Esophagus mucosa (tissue), 1 donor: ENCODE measurements around the gene PHLPP1. TPM values are rescaled to one million over a fixed set of nuclear protein-coding genes. Genes with fewer than 3 reads are reported as not detected.
A peak's percentile ranks its signal among the peaks of the same experiment; 100 is the strongest.
"Not testable (repeated sequence)": the region's sequence is repeated elsewhere in the genome, so short reads cannot be mapped to it uniquely, and the experiment has no call there.

Experiments
- ATAC-seq: fragments of 200-7000 bp; cut with Tn5 transposase; one replicate; pipeline ENCODE4 v1.9.1; 2020
- total RNA-seq: library from RNA; stranded (reverse); gene quantifications from one replicate; pipeline ENCODE4 v1.2.4, GENCODE V29; 2023
- donor health status: DM: yes; HTN: yes; CAD: no.

The PHLPP1 gene
- total RNA-seq = 17.7 TPM

GRCh38 chr18:62715436-62715758 lies at the start of gene PHLPP1:
PHLPP1 (plus strand) TSS chr18:62715541; CDS start chr18:62715684, 143 bp downstream.
- no peak for ATAC-seq

GRCh38 chr18:62669225-62669624 lies 46.1 kb upstream of the PHLPP1 start:
- ATAC-seq = no peak

- no peak for ATAC-seq
Observed at GRCh38 chr18:62670573-62670972, 44.8 kb upstream of the PHLPP1 start.

- no peak for ATAC-seq
Observed at GRCh38 chr18:62672600-62672999, 42.7 kb upstream of the PHLPP1 start.

DNA sequence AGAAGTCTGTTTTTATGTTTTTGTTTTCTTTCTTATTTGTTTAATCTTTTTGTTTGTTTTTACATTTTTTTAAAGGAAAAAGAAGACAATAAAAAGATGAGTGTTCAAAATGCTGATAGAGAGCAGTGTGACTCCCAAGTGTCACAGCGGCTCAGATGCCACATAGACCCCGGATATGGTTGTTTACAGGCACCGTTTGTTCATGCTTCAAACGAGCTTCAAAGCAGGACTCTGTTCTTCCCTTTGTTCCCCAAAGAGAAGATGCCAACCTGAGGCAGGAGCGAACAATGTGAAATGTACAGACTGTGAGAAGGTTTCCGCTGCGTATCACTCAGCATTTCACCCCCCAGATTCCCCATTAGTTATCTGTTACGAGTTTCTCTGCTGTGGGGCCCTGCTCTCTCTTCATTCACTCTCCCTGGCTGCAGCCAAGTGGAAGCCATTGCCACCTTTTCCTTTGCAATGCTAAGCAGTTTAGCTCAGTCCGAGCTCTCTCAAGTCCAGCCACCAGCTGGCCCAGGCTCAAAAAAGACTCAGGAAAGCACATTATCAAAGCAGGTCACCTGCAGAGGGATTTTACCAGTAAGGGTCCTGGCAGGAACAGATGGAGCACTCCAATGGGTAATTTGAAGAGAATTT lies 36.4 kb upstream of the PHLPP1 start:
- ATAC-seq = no peak

- no peak for ATAC-seq
Observed at GRCh38 chr18:62682371-62682770, 33.0 kb upstream of the PHLPP1 start.

GRCh38 chr18:62683935-62684334 lies 31.4 kb upstream of the PHLPP1 start:
- ATAC-seq = no peak

- ATAC-seq = no peak
Observed at GRCh38 chr18:62688743-62689317, 26.5 kb upstream of the PHLPP1 start.

GRCh38 chr18:62690236-62690815 lies 25.0 kb upstream of the PHLPP1 start:
- no peak for ATAC-seq

DNA sequence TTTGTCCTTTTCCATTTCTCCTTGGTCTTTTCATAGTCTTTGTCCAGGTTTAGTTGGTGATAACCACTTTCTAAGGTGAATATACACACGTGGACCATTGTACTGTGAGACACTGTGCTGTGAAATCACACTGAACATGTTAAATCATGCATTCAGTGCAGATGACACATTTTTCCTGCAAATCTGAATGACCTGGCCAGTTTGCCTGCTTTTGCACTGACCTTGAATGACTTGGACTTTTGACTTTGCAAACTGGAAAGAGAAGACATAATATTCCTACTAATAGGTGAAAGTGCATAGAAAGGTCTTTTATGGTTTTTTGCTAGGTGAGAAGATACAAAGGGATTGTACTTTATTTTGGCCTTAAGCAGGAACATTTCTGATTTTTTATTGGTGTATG lies 21.7 kb upstream of the PHLPP1 start:
- peak; percentile 37 for ATAC-seq

GRCh38 chr18:62697636-62698035 lies 17.7 kb upstream of the PHLPP1 start:
- ATAC-seq = no peak

GRCh38 chr18:62702259-62702658 lies 13.1 kb upstream of the PHLPP1 start:
- no peak for ATAC-seq

- ATAC-seq = not testable (repeated sequence)
Observed at GRCh38 chr18:62706879-62707278, 8.5 kb upstream of the PHLPP1 start.

- not testable (repeated sequence) for ATAC-seq
Observed at GRCh38 chr18:62709908-62710307, 5.4 kb upstream of the PHLPP1 start.

- no peak for ATAC-seq
Observed at GRCh38 chr18:62710417-62710816, 4.9 kb upstream of the PHLPP1 start.

GRCh38 chr18:62711781-62712180 lies 3.6 kb upstream of the PHLPP1 start:
- ATAC-seq = no peak

GRCh38 chr18:62713651-62714247 lies 1.6 kb upstream of the PHLPP1 start:
- ATAC-seq = no peak

DNA sequence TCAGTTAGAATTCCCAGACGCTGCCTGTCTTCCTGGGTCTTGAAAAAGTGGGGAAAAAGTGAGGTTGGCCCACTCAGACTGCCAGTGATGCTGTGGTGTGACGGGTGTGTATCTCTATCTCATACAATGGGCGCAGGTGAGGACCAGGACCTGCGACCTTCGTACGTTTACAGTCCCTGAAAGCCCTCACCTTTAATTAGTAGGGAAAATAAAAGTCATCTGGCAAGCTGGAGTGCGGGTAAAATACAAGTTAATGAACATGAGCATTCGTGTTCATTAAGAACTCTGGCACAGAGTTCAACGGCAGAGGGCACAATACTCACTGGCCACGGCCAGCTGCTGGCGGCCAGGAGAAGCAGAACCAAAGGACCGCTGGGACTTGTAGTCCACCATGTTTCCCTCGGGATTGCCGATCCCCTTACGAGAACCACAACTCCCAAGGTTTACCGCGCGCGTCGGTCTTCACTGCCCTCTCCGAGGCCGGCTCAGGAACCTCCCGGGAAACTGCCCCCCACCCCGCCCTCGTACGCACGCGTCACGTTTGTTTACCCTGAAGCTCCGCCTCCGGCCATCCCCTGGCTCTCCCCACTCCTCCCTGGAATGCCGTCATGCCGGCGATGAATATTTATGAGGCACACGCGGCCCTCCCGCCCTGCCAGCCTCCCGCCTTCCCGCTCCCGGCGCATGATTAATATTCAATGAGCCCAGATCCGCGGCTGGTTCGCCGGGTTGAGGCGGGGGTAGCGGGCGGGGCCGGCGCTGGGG lies 488 bp upstream of the PHLPP1 start:
- peak; percentile 97 for ATAC-seq

GRCh38 chr18:62715759-62716615 lies 646 bp downstream of the PHLPP1 start:
- peak; percentile 48 for ATAC-seq

- no peak for ATAC-seq
Observed at GRCh38 chr18:62716619-62717168, 1.4 kb downstream of the PHLPP1 start.

DNA sequence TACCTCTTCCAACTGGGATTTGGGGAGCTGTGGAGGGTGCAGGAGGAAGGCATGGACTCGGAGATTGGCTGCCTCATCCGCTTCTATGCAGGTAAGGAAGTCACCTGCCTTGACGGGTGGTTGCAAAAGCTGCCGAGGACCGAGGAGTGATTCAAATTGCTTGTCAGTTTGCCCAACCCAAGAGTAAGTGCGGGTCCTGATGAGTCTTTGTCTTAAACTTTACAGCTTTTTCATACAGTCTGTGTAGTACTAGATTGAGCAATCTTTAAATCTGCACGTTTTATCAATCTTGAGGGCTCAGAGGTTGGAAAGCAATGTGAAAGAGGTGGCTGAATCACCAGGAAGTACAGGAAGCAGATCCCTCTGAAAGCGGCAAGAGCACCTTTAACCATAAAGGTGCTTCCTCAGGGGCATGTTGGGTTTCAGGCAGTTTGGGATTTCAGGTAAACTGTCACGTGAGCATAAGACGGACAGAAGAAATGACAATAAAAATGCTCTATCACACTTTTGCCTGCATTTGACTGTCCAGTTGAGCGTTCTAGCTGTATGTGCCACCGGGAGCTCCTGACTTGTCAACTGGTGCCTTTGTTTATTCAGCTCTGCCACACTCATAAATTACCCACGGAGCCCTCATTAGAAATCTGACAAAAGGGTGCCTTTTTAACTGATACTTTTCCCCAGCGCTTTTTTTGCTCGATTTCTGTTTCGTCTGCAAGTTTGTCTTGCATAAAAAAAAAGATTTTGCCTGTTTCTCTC lies 2.0 kb downstream of the PHLPP1 start:
- ATAC-seq = peak; percentile 34
